Esophagus squamous epithelium (tissue), 4 donors: ENCODE measurements around the gene SH3GL3.

Source experiments
- POLR2A ChIP-seq, 4 donors: fragments of 450-650 bp; IDR thresholded peaks; one replicate each; pipeline ENCODE4 v1.6.1; 2017; ENCODE audit warnings: antibody characterized with exemption in 4 of 4, mild to moderate bottlenecking in 4 of 4, moderate library complexity in 3 of 4
- TF ChIP-seq, protein P1 (sequence below), 6 experiments: fragments of 450-650 bp in 4 of 6; fragments of 200-600 bp in 2 of 6; sonication (generic) in 2 of 6; IDR thresholded peaks; one replicate each; pipeline ENCODE4 v1.5.1; 2016 to 2019; ENCODE audit warnings: antibody characterized with exemption in 6 of 6, mild to moderate bottlenecking in 4 of 6, moderate library complexity in 4 of 6

DNA sequence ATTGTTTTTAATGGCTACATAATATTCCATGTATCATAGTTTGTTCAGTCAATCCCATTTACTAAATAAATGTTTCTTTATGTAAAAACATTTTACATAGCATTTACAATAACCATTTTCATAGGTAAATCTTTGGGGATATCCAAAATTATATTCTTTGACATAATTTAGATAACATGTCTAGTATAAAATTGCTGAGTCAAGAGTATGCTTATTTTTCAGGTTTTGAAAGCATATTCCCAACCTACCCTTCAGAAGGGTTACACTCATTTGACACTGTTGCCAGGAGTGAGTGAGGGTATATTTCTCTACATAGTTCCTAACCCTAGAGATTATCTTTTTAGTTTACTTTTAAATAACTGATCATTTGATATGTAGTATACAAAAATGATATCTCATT, 122.2 kb downstream of the SH3GL3 start:
- TF ChIP-seq, protein P1, sequence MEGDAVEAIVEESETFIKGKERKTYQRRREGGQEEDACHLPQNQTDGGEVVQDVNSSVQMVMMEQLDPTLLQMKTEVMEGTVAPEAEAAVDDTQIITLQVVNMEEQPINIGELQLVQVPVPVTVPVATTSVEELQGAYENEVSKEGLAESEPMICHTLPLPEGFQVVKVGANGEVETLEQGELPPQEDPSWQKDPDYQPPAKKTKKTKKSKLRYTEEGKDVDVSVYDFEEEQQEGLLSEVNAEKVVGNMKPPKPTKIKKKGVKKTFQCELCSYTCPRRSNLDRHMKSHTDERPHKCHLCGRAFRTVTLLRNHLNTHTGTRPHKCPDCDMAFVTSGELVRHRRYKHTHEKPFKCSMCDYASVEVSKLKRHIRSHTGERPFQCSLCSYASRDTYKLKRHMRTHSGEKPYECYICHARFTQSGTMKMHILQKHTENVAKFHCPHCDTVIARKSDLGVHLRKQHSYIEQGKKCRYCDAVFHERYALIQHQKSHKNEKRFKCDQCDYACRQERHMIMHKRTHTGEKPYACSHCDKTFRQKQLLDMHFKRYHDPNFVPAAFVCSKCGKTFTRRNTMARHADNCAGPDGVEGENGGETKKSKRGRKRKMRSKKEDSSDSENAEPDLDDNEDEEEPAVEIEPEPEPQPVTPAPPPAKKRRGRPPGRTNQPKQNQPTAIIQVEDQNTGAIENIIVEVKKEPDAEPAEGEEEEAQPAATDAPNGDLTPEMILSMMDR (IDR thresholded peaks at IDR 0.05): no peak
- no peak for TF ChIP-seq POLR2A (IDR thresholded peaks at IDR 0.05)
